Large intestine (tissue), 3 donors: ENCODE data around the gene GAGE12E. TPM values are rescaled to one million over a fixed set of nuclear protein-coding genes. Genes with fewer than 3 reads are reported as not detected.
"Not testable (repeated sequence)": the region's sequence is repeated elsewhere in the genome, so short reads cannot be mapped to it uniquely, and the experiment has no call there.

Experiments used
- DNase-seq, 2 donors: peaks; one replicate each; pipeline versions ENCODE4 v3.0.0 to v3.0.0-alpha.2; 2013
- H3K27ac ChIP-seq: one replicate; pipeline ENCODE4 v1.5.1; 2013; ENCODE audit warnings: low read length
- H3K27me3 ChIP-seq: 2 replicates; pipeline ENCODE4 v1.6.1; 2013; ENCODE audit warnings: low read length; ENCODE audit not compliant: control insufficient read depth, insufficient read depth
- H3K36me3 ChIP-seq: 2 replicates; pipeline ENCODE4 v1.6.1; 2013; ENCODE audit warnings: low read length; ENCODE audit not compliant: control insufficient read depth, insufficient read depth
- H3K4me1 ChIP-seq: one replicate; pipeline ENCODE4 v1.6.1; 2013; ENCODE audit warnings: low read length; ENCODE audit not compliant: control insufficient read depth, insufficient read depth
- H3K4me3 ChIP-seq: one replicate; pipeline ENCODE4 v1.5.1; 2013; ENCODE audit warnings: low read length
- H3K9me3 ChIP-seq: one replicate; pipeline ENCODE4 v1.6.1; 2013; ENCODE audit warnings: mild to moderate bottlenecking, low read depth, low read length, moderate library complexity; ENCODE audit not compliant: control insufficient read depth
- WGBS: methylation state at CpG from one replicate; pipeline ENCODE4 v1.1.5; 2013; ENCODE audit warnings: low lambda C conversion rate; ENCODE audit not compliant: insufficient coverage; 5-methylcytosine and 5-hydroxymethylcytosine counted together
- polyA plus RNA-seq: library from polyadenylated mRNA; unstranded; fragments of 120-200 nt; gene quantifications from one replicate; pipeline ENCODE4 v1.2.1, GENCODE V29; 2013

GAGE12E gene
- polyA plus RNA-seq, 1 donor: not detected

- H3K4me3 ChIP-seq, H3K27me3 ChIP-seq, H3K27ac ChIP-seq, H3K9me3 ChIP-seq, H3K4me1 ChIP-seq, H3K36me3 ChIP-seq, DNase-seq: not testable (repeated sequence)
- no CpG with 5 or more reads among the region's 17 CpGs for WGBS
These were observed 39.4 kb downstream of the GAGE12E start for GRCh38 chrX:49590488-49590887.

- not testable (repeated sequence) for DNase-seq, H3K36me3 ChIP-seq, H3K4me3 ChIP-seq, H3K27me3 ChIP-seq, H3K27ac ChIP-seq, H3K4me1 ChIP-seq, H3K9me3 ChIP-seq
- no CpG with 5 or more reads among the region's 16 CpGs for WGBS
These were observed 47.6 kb downstream of the GAGE12E start, which contains the start of gene GAGE1 for GRCh38 chrX:49598720-49599119. GAGE1 (plus strand) TSS chrX:49599020; CDS start chrX:49600175, 1,155 bp downstream.

Other genes starting within 250 kb of the GAGE12E start
- gene GAGE10, start 247.6 kb upstream of the GAGE12E start, polyA plus RNA-seq: not detected
- gene GAGE12J, start 229.3 kb upstream of the GAGE12E start, polyA plus RNA-seq: not detected
- not detected for gene GAGE13, start 219.7 kb upstream of the GAGE12E start, polyA plus RNA-seq
- not detected for gene GAGE12C, start 19.1 kb upstream of the GAGE12E start, polyA plus RNA-seq
- gene GAGE12D, start 9.6 kb upstream of the GAGE12E start, polyA plus RNA-seq: not detected
- not detected for gene GAGE12F, start 9.6 kb downstream of the GAGE12E start, polyA plus RNA-seq
- not detected for gene GAGE12G, start 19.1 kb downstream of the GAGE12E start, polyA plus RNA-seq
- gene GAGE12H, start 28.7 kb downstream of the GAGE12E start, polyA plus RNA-seq: not detected
- gene GAGE2A, start 38.2 kb downstream of the GAGE12E start, polyA plus RNA-seq: not detected
- not detected for gene GAGE1, start 47.7 kb downstream of the GAGE12E start, polyA plus RNA-seq
- not detected for gene PAGE1, start 144.7 kb downstream of the GAGE12E start, polyA plus RNA-seq